Chondrocyte (in vitro differentiated cells): Measurements from ENCODE around the gene RSU1. TPM values are rescaled to one million over a fixed set of nuclear protein-coding genes. Genes with fewer than 3 reads are reported as not detected.
"Not testable (repeated sequence)": the region's sequence is repeated elsewhere in the genome, so short reads cannot be mapped to it uniquely, and the experiment has no call there.

ENCODE experiments used
- DNase-seq: peaks from one replicate; pipeline ENCODE4 v3.0.0; 2021; ENCODE audit warnings: mixed read lengths, low spot score
- H3K27ac Mint-ChIP-seq: one replicate; pipeline ENCODE4 v1.8.0; 2021; ENCODE audit warnings: mild to moderate bottlenecking, moderate library complexity, mixed read lengths; ENCODE audit not compliant: unreplicated experiment
- H3K27me3 Mint-ChIP-seq: 2 replicates; pipeline ENCODE4 v1.8.0; 2021; ENCODE audit warnings: low read depth, mixed read lengths
- H3K36me3 Mint-ChIP-seq: 2 replicates; pipeline ENCODE4 v1.8.0; 2021; ENCODE audit warnings: low read depth, mixed read lengths
- H3K4me1 Mint-ChIP-seq: 2 replicates; pipeline ENCODE4 v1.8.0; 2021; ENCODE audit warnings: low read depth, mild to moderate bottlenecking, mixed read lengths
- H3K4me3 Mint-ChIP-seq: one replicate; pipeline ENCODE4 v1.8.0; 2021; ENCODE audit warnings: mild to moderate bottlenecking, moderate library complexity, mixed read lengths; ENCODE audit not compliant: unreplicated experiment
- H3K9me3 Mint-ChIP-seq: 2 replicates; pipeline ENCODE4 v1.8.0; 2021; ENCODE audit warnings: low read depth, mixed read lengths
- CTCF ChIP-seq: fragments of 200-600 bp; sonication (generic); IDR thresholded peaks from 2 replicates; pipeline ENCODE4 v1.5.0; 2021; ENCODE audit warnings: antibody characterized with exemption, mild to moderate bottlenecking, moderate library complexity
- total RNA-seq: library from RNA; stranded (reverse); gene quantifications from 3 replicates; pipeline ENCODE4 v1.2.1, GENCODE V29; 2021

The RSU1 gene
- total RNA-seq, 1 donor from 2014 or later = 165 TPM

- Mint-ChIP-seq H3K27me3 (no peaks in the 10 kb centered on the region), H3K27ac (no peak overlapping the region), H3K4me1 (peaks cover 7% of the 10 kb centered on the region), H3K4me3 (no peak overlapping the region), H3K36me3 (peaks cover 18% of the 10 kb centered on the region), H3K9me3 (no peaks in the 10 kb centered on the region)
- no peak for DNase-seq
- no peak for TF ChIP-seq CTCF
These were observed 51.5 kb downstream of the RSU1 start for GRCh38 chr10:16765509-16766375.

- no peak for TF ChIP-seq CTCF
- Mint-ChIP-seq H3K4me1 (peaks cover 14% of the 10 kb centered on the region), H3K27me3 (no peaks in the 10 kb centered on the region), H3K9me3 (no peaks in the 10 kb centered on the region), H3K27ac (no peak overlapping the region), H3K4me3 (no peak overlapping the region), H3K36me3 (peaks cover 39% of the 10 kb centered on the region)
- no peak for DNase-seq
These were observed 55.9 kb downstream of the RSU1 start for GRCh38 chr10:16761300-16761699.

GRCh38 chr10:16756561-16757221, 60.5 kb downstream of the RSU1 start:
- Mint-ChIP-seq H3K4me1 (peaks cover 14% of the 10 kb centered on the region), H3K36me3 (peaks cover 32% of the 10 kb centered on the region), H3K27me3 (no peaks in the 10 kb centered on the region), H3K9me3 (no peaks in the 10 kb centered on the region), H3K4me3 (no peak overlapping the region), H3K27ac (peak overlapping the region; percentile 75)
- TF ChIP-seq CTCF = no peak
- no peak for DNase-seq

GRCh38 chr10:16754765-16755164, 62.5 kb downstream of the RSU1 start:
- DNase-seq = no peak
- Mint-ChIP-seq H3K27ac (no peak overlapping the region), H3K27me3 (no peaks in the 10 kb centered on the region), H3K9me3 (no peaks in the 10 kb centered on the region), H3K4me3 (no peak overlapping the region), H3K4me1 (peaks cover 9% of the 10 kb centered on the region), H3K36me3 (peaks cover 33% of the 10 kb centered on the region)
- TF ChIP-seq CTCF = no peak

- not testable (repeated sequence) for H3K27me3 Mint-ChIP-seq, DNase-seq, H3K9me3 Mint-ChIP-seq, H3K4me1 Mint-ChIP-seq, H3K27ac Mint-ChIP-seq, H3K4me3 Mint-ChIP-seq
- H3K36me3 Mint-ChIP-seq = peaks cover 35% of the 10 kb centered on the region
These were observed 64.4 kb downstream of the RSU1 start for GRCh38 chr10:16752849-16753248.
